Measurements from ENCODE around the gene MB.
A peak's percentile ranks its signal among the peaks of the same experiment; 100 is the strongest.

Gene MB

DNA sequence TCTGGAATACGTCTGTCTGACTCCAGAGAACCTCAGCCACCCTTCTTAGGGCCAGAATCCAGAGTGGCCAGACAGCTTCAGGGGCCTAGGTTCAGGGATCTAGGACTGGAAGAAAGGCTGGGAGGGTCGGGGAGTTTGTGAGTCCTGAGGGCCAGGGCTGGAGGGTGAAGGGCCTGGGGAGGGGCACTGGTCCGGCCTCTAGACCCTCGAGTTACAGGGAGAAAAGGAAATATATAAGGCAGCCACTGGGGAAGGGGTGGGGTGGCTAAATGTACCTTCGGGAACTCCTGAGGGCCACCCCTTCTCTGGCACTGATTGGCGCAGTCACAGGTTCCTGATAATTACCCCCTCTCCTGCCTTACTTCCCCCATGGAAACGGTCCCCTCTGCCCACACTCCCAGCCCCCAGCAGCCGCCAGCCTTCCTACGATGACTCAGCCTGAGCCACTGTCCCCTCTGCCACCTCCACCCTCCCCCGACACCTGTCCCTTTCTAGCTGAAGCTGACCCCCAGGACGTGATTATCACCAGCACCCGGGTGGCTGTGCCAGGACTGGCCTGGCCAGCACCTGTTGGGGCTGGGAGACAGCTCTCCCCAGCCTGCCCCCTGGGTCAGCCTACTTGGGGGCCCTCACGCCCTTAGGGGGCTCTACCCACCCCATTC, 26.4 kb downstream of the MB start:
- Histone ChIP-seq H3K27ac (ENCODE audit: low read depth in 2 of 2, low read length in 2 of 2) (no peak overlapping the region), H3K36me3 (ENCODE audit: control insufficient read depth in 2 of 2, insufficient read depth in 2 of 2, low read length in 2 of 2) (no peaks in the 10 kb centered on the region), H3K9ac (ENCODE audit: low read depth in 1 of 2, low read length in 2 of 2) (no peak overlapping the region), H3K27me3 (ENCODE audit: control insufficient read depth in 2 of 2, insufficient read depth in 2 of 2, low read length in 2 of 2) (no peaks in the 10 kb centered on the region), H3K4me1 (ENCODE audit: control insufficient read depth in 2 of 2, insufficient read depth in 2 of 2, low read length in 2 of 2) (no peaks in the 10 kb centered on the region), H3K4me3 (ENCODE audit: low read length in 2 of 2) (no peak overlapping the region), H3K9me3 (ENCODE audit: control insufficient read depth in 2 of 2, low read length in 2 of 2) (no peaks in the 10 kb centered on the region)

- no peaks in the 10 kb centered on the region for H3K4me1 ChIP-seq (ENCODE audit: control insufficient read depth in 2 of 2, insufficient read depth in 2 of 2, low read length in 2 of 2)
- H3K9ac ChIP-seq (ENCODE audit: low read depth in 1 of 2, low read length in 2 of 2): no peak overlapping the region
- no peak overlapping the region for H3K27ac ChIP-seq (ENCODE audit: low read depth in 2 of 2, low read length in 2 of 2)
- no peaks in the 10 kb centered on the region for H3K9me3 ChIP-seq (ENCODE audit: control insufficient read depth in 2 of 2, low read length in 2 of 2)
- no peaks in the 10 kb centered on the region for H3K27me3 ChIP-seq (ENCODE audit: control insufficient read depth in 2 of 2, insufficient read depth in 2 of 2, low read length in 2 of 2)
- H3K36me3 ChIP-seq (ENCODE audit: control insufficient read depth in 2 of 2, insufficient read depth in 2 of 2, low read length in 2 of 2): no peaks in the 10 kb centered on the region
- no peak overlapping the region for H3K4me3 ChIP-seq (ENCODE audit: low read length in 2 of 2)
Observed at GRCh38 chr22:35589756-35590093, 27.4 kb downstream of the MB start.

DNA sequence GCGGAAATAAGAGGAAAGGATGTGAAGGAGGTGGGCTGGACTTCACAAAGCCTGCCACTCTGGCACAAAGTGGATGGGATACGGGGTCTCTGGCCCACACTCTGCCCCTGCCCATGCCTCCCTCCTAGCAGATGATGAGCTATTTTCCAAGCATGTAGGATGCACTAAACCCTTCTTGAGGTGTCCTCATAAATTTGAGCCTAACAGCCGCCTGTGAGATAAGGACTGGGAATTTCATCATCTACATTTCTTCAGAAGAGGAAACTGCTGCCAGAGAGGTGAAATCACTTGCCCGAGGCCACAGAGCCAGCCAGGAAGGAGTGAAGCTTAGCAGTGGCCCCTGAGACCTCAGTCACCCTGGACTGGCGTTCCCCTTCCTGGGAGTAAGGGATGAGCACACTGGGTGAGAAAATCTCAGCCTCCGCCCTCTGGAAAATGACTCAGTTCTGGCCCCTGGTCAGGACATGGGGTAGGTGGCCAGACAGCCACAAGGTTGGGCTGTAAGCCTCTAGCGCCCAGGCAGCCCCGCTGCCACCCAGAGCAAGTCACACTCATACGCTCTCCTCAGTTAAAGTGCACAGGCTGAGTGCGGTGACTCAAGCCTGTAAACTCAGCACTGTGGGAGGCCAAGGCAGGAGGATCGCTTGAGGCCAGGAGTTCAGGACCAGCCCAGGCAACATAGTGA, 27.9 kb downstream of the MB start:
- Histone ChIP-seq H3K4me1 (ENCODE audit: control insufficient read depth in 2 of 2, insufficient read depth in 2 of 2, low read length in 2 of 2) (no peaks in the 10 kb centered on the region), H3K36me3 (ENCODE audit: control insufficient read depth in 2 of 2, insufficient read depth in 2 of 2, low read length in 2 of 2) (no peaks in the 10 kb centered on the region), H3K4me3 (ENCODE audit: low read length in 2 of 2) (no peak overlapping the region), H3K9me3 (ENCODE audit: control insufficient read depth in 2 of 2, low read length in 2 of 2) (no peaks in the 10 kb centered on the region), H3K27ac (ENCODE audit: low read depth in 2 of 2, low read length in 2 of 2) (no peak overlapping the region), H3K27me3 (ENCODE audit: control insufficient read depth in 2 of 2, insufficient read depth in 2 of 2, low read length in 2 of 2) (no peaks in the 10 kb centered on the region), H3K9ac (ENCODE audit: low read depth in 1 of 2, low read length in 2 of 2) (no peak overlapping the region)

DNA sequence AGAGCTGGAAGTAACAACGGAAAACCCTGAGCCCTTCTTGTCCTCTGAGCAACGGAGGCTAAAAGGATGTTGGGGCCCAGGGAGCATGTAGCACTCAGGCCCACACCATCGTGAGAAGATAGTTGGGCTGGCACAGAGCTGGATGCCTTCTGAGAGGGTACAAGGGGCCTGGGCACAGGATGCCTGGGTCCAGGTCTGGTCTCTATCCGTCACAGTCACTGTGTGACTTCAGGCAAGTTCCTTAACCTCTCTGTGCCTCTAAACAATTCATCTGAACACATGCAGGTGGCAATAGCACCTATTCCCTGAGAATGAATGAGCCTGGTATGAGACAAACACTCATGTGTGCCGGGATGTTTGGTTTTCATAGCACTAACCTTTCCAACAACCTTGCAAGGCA, 29.2 kb downstream of the MB start:
- Histone ChIP-seq H3K27me3 (ENCODE audit: control insufficient read depth in 2 of 2, insufficient read depth in 2 of 2, low read length in 2 of 2) (peaks cover 0 to 2% of the 10 kb centered on the region in 2 donors), H3K36me3 (ENCODE audit: control insufficient read depth in 2 of 2, insufficient read depth in 2 of 2, low read length in 2 of 2) (no peaks in the 10 kb centered on the region), H3K9me3 (ENCODE audit: control insufficient read depth in 2 of 2, low read length in 2 of 2) (no peaks in the 10 kb centered on the region), H3K27ac (ENCODE audit: low read depth in 2 of 2, low read length in 2 of 2) (no peak overlapping the region), H3K4me3 (ENCODE audit: low read length in 2 of 2) (no peak overlapping the region), H3K9ac (ENCODE audit: low read depth in 1 of 2, low read length in 2 of 2) (no peak overlapping the region), H3K4me1 (ENCODE audit: control insufficient read depth in 2 of 2, insufficient read depth in 2 of 2, low read length in 2 of 2) (peaks cover 0 to 2% of the 10 kb centered on the region in 2 donors)

GRCh38 chr22:35587447-35587870, 29.7 kb downstream of the MB start:
- Histone ChIP-seq H3K27ac (ENCODE audit: low read depth in 2 of 2, low read length in 2 of 2) (no peak overlapping the region), H3K9ac (ENCODE audit: low read depth in 1 of 2, low read length in 2 of 2) (no peak overlapping the region), H3K9me3 (ENCODE audit: control insufficient read depth in 2 of 2, low read length in 2 of 2) (no peaks in the 10 kb centered on the region), H3K36me3 (ENCODE audit: control insufficient read depth in 2 of 2, insufficient read depth in 2 of 2, low read length in 2 of 2) (no peaks in the 10 kb centered on the region), H3K27me3 (ENCODE audit: control insufficient read depth in 2 of 2, insufficient read depth in 2 of 2, low read length in 2 of 2) (peaks cover 0 to 2% of the 10 kb centered on the region in 2 donors), H3K4me1 (ENCODE audit: control insufficient read depth in 2 of 2, insufficient read depth in 2 of 2, low read length in 2 of 2) (peaks cover 4 to 6% of the 10 kb centered on the region in 2 donors), H3K4me3 (ENCODE audit: low read length in 2 of 2) (no peak overlapping the region)

GRCh38 chr22:35586771-35587170, 30.4 kb downstream of the MB start:
- H3K27ac ChIP-seq (ENCODE audit: low read depth in 2 of 2, low read length in 2 of 2): no peak overlapping the region
- H3K4me1 ChIP-seq (ENCODE audit: control insufficient read depth in 2 of 2, insufficient read depth in 2 of 2, low read length in 2 of 2): peaks cover 4 to 6% of the 10 kb centered on the region in 2 donors
- H3K27me3 ChIP-seq (ENCODE audit: control insufficient read depth in 2 of 2, insufficient read depth in 2 of 2, low read length in 2 of 2): peaks cover 0 to 2% of the 10 kb centered on the region in 2 donors
- H3K4me3 ChIP-seq (ENCODE audit: low read length in 2 of 2): no peak overlapping the region
- no peak overlapping the region for H3K9ac ChIP-seq (ENCODE audit: low read depth in 1 of 2, low read length in 2 of 2)
- no peaks in the 10 kb centered on the region for H3K36me3 ChIP-seq (ENCODE audit: control insufficient read depth in 2 of 2, insufficient read depth in 2 of 2, low read length in 2 of 2)
- no peaks in the 10 kb centered on the region for H3K9me3 ChIP-seq (ENCODE audit: control insufficient read depth in 2 of 2, low read length in 2 of 2)

DNA sequence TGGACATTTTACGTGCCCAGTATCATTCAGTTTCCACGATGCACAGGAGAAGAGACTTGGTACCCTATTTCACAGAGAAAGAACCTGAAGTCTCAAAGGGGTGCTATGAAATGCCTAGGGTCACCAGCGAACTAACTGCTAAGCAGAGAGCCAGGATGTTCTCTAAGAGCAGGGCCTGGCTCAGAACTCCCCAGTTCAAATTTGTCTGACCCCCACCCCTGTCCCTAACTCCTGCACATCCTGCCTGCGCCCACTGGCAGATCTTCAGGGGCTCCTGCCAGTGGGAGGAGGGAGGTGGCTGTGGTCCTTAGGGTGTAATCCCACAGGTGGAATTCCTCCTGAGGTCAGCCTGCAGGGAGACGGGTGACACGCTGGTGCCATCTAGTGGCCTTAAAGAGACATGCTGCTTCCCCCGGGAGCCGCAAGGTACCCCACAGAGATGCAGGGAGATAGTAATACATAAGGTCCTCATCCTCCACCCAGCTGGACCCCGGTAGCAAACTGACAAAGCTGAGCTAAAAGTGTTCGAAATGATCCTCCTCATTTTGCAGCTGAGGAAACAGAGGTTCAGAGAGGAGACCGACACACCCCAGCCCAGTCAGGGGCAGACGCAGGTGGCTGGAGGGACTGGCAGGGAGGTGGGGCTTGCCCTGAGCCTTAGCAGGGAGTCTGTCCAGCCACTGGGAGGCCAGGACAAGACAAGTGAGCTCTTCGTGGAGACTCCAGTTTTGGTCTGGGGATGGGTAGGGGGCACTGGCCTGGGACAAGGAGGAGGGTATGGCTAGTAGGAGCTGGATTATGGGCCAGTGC, 34.1 kb downstream of the MB start:
- H3K4me3 ChIP-seq (ENCODE audit: low read length in 2 of 2): no peak overlapping the region
- H3K9me3 ChIP-seq (ENCODE audit: control insufficient read depth in 2 of 2, low read length in 2 of 2): no peaks in the 10 kb centered on the region
- H3K27me3 ChIP-seq (ENCODE audit: control insufficient read depth in 2 of 2, insufficient read depth in 2 of 2, low read length in 2 of 2): peaks cover 0 to 2% of the 10 kb centered on the region in 2 donors
- H3K9ac ChIP-seq (ENCODE audit: low read depth in 1 of 2, low read length in 2 of 2): no peak overlapping the region
- H3K36me3 ChIP-seq (ENCODE audit: control insufficient read depth in 2 of 2, insufficient read depth in 2 of 2, low read length in 2 of 2): no peaks in the 10 kb centered on the region
- H3K4me1 ChIP-seq (ENCODE audit: control insufficient read depth in 2 of 2, insufficient read depth in 2 of 2, low read length in 2 of 2): peaks cover 4 to 14% of the 10 kb centered on the region in 2 donors
- peak overlapping the region in 1 of 2 donors; percentile 45 for H3K27ac ChIP-seq (ENCODE audit: low read depth in 2 of 2, low read length in 2 of 2)

DNA sequence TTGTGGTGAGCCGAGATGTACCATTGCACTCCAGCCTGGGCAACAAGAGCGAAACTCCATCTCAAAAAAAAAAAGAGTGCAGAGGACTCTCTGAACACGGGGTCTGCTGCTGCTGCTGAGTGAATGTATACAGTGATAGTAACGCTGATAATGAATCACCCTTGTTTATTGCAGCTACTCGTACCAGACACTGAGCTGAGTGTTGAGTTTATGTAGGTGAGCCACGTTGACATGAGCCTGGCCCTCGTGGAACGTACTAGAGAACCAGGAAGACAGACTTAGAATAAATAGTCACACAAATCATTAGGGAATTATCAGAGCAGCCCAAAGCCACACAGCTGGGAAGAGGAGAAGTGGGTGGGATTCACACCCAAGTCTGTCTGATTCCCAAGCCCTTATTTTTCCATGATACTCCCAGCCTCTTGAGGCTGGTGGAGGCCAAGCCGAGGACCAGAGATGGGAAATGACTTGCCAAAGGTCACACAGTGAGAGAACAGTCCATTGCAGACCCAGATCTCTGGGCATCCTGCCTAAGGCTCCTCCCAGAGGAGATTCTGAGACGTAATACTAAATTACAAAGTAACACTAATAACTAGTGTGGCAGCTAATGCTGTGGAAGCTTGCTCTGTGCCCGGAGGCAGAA, 34.8 kb downstream of the MB start:
- Histone ChIP-seq H3K4me3 (ENCODE audit: low read length in 2 of 2) (no peak overlapping the region), H3K27me3 (ENCODE audit: control insufficient read depth in 2 of 2, insufficient read depth in 2 of 2, low read length in 2 of 2) (peaks cover 0 to 2% of the 10 kb centered on the region in 2 donors), H3K9me3 (ENCODE audit: control insufficient read depth in 2 of 2, low read length in 2 of 2) (no peaks in the 10 kb centered on the region), H3K36me3 (ENCODE audit: control insufficient read depth in 2 of 2, insufficient read depth in 2 of 2, low read length in 2 of 2) (no peaks in the 10 kb centered on the region), H3K27ac (ENCODE audit: low read depth in 2 of 2, low read length in 2 of 2) (peak overlapping the region; percentile 35 to 45), H3K4me1 (ENCODE audit: control insufficient read depth in 2 of 2, insufficient read depth in 2 of 2, low read length in 2 of 2) (peaks cover 4 to 14% of the 10 kb centered on the region in 2 donors), H3K9ac (ENCODE audit: low read depth in 1 of 2, low read length in 2 of 2) (no peak overlapping the region)

DNA sequence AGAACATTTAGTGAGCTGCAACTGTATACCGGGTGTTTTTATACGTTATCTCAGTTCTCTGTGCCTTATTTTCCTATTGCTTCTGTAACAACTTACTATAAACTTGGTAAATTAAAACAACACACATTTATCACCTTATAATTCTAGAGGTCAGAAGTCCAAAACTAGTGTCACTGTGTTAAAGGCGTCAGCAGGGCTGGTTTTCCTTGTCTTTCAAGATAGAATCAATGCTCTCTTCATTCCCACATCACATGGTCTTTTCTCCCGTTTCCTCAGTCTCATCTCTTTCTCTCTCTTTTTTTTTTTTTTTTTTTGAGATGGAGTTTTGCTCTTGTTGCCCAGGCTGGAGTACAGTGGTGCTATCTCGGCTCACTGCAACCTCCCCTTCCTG, 36.1 kb downstream of the MB start:
- H3K4me3 ChIP-seq (ENCODE audit: low read length in 2 of 2): no peak overlapping the region
- H3K36me3 ChIP-seq (ENCODE audit: control insufficient read depth in 2 of 2, insufficient read depth in 2 of 2, low read length in 2 of 2): no peaks in the 10 kb centered on the region
- no peak overlapping the region for H3K9ac ChIP-seq (ENCODE audit: low read depth in 1 of 2, low read length in 2 of 2)
- H3K27ac ChIP-seq (ENCODE audit: low read depth in 2 of 2, low read length in 2 of 2): no peak overlapping the region
- no peaks in the 10 kb centered on the region for H3K9me3 ChIP-seq (ENCODE audit: control insufficient read depth in 2 of 2, low read length in 2 of 2)
- peaks cover 0 to 2% of the 10 kb centered on the region in 2 donors for H3K27me3 ChIP-seq (ENCODE audit: control insufficient read depth in 2 of 2, insufficient read depth in 2 of 2, low read length in 2 of 2)
- H3K4me1 ChIP-seq (ENCODE audit: control insufficient read depth in 2 of 2, insufficient read depth in 2 of 2, low read length in 2 of 2): peaks cover 4 to 14% of the 10 kb centered on the region in 2 donors

All from mucosa of rectum (tissue), 2 donors.